WTC11 (cell line): ENCODE results near the gene WDFY4.

Experiments used
- ESRRA ChIP-seq: sonication (generic); formaldehyde crosslinking; IDR thresholded peaks from 2 replicates; pipeline ENCODE4 v1.8.1; 2022; ENCODE audit warnings: mild to moderate bottlenecking, missing genetic modification reagents, borderline replicate concordance
- FOXJ3 ChIP-seq: sonication (generic); formaldehyde crosslinking; IDR thresholded peaks from 2 replicates; pipeline ENCODE4 v1.9.0; 2021; ENCODE audit warnings: missing genetic modification reagents, mild to moderate bottlenecking, borderline replicate concordance
- IRF2 ChIP-seq: sonication (generic); formaldehyde crosslinking; IDR thresholded peaks from 2 replicates; pipeline ENCODE4 v1.8.0; 2022; ENCODE audit warnings: low read depth, missing genetic modification reagents, borderline replicate concordance
- JAZF1 ChIP-seq: fragments of 250-450 bp; sonication (Bioruptor Pico); IDR thresholded peaks from 2 replicates; pipeline ENCODE4 v1.9.0; 2021; ENCODE audit warnings: moderate library complexity, mild to moderate bottlenecking, inconsistent platforms
- TEAD4 ChIP-seq: sonication (generic); formaldehyde crosslinking; IDR thresholded peaks from 2 replicates; pipeline ENCODE4 v1.8.0; 2022; ENCODE audit warnings: mild to moderate bottlenecking, missing genetic modification reagents
- ZNF121 ChIP-seq: sonication (generic); formaldehyde crosslinking; IDR thresholded peaks from 2 replicates; pipeline ENCODE4 v1.8.0; 2023; ENCODE audit warnings: missing genetic modification reagents
- ZNF317 ChIP-seq: sonication (generic); formaldehyde crosslinking; IDR thresholded peaks from 2 replicates; pipeline ENCODE4 v1.8.1; 2023; ENCODE audit warnings: low read depth, mild to moderate bottlenecking, moderate library complexity, missing genetic modification reagents, borderline replicate concordance
- TF ChIP-seq, protein P1 (sequence below): sonication (generic); formaldehyde crosslinking; IDR thresholded peaks from 2 replicates; pipeline ENCODE4 v1.8.0; 2022; ENCODE audit warnings: mild to moderate bottlenecking, missing genetic modification reagents
- TF ChIP-seq, protein P2 (sequence below): fragments of 200-600 bp; IDR thresholded peaks from 2 replicates; pipeline ENCODE4 v1.8.0; 2022; ENCODE audit warnings: antibody characterized with exemption
- TF ChIP-seq, protein P3 (sequence below): sonication (generic); formaldehyde crosslinking; IDR thresholded peaks from 2 replicates; pipeline ENCODE4 v1.8.0; 2022; ENCODE audit warnings: mild to moderate bottlenecking, missing genetic modification reagents
- TF ChIP-seq, protein P4 (sequence below): sonication (generic); formaldehyde crosslinking; IDR thresholded peaks from 2 replicates; pipeline ENCODE4 v1.8.1; 2022; ENCODE audit warnings: low read depth, mild to moderate bottlenecking, moderate library complexity, missing genetic modification reagents, borderline replicate concordance
- TF ChIP-seq, protein P5 (sequence below): fragments of 250-450 bp; sonication (Bioruptor Pico); IDR thresholded peaks from 2 replicates; pipeline ENCODE4 v1.9.0; 2021; ENCODE audit warnings: mild to moderate bottlenecking
- TF ChIP-seq, protein P6 (sequence below): fragments of 250-450 bp; sonication (Bioruptor Pico); IDR thresholded peaks from 2 replicates; pipeline ENCODE4 v2.1.2; 2022; ENCODE audit warnings: mild to moderate bottlenecking, moderate library complexity
- TF ChIP-seq, protein P7 (sequence below): sonication (generic); formaldehyde crosslinking; conservative IDR thresholded peaks from 2 replicates; pipeline ENCODE4 v1.8.1; 2023; ENCODE audit warnings: mild to moderate bottlenecking, low read depth, missing genetic modification reagents, moderate library complexity

DNA sequence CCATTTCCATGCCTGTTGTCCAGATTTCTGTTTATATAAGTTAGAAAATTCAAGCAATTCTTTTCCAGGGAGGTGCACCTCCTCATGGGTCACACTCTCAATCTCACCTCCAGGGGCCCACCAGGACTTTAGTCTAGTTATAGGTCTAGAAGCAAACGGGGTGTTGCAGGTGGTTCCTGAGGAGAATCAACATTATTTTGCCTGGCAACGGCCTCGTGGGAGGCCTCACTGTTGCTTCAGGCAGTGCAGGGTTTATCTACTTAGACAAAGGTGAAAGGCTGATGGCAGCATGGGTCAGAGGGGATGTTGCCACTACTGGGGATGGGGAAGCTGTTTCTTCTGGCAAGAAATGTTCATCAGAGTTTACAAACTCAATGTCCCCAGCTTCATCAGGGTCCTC, 311.7 kb downstream of the WDFY4 start:
- TF ChIP-seq, protein P1, sequence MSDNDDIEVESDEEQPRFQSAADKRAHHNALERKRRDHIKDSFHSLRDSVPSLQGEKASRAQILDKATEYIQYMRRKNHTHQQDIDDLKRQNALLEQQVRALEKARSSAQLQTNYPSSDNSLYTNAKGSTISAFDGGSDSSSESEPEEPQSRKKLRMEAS (CRISPR knock-in tag), result no peak
- TF ChIP-seq, protein P2, sequence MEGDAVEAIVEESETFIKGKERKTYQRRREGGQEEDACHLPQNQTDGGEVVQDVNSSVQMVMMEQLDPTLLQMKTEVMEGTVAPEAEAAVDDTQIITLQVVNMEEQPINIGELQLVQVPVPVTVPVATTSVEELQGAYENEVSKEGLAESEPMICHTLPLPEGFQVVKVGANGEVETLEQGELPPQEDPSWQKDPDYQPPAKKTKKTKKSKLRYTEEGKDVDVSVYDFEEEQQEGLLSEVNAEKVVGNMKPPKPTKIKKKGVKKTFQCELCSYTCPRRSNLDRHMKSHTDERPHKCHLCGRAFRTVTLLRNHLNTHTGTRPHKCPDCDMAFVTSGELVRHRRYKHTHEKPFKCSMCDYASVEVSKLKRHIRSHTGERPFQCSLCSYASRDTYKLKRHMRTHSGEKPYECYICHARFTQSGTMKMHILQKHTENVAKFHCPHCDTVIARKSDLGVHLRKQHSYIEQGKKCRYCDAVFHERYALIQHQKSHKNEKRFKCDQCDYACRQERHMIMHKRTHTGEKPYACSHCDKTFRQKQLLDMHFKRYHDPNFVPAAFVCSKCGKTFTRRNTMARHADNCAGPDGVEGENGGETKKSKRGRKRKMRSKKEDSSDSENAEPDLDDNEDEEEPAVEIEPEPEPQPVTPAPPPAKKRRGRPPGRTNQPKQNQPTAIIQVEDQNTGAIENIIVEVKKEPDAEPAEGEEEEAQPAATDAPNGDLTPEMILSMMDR, result no peak
- TF ChIP-seq ZNF121 (no peak), ESRRA (CRISPR knock-in tag) (no peak), TEAD4 (CRISPR knock-in tag) (no peak), ZNF317 (CRISPR knock-in tag) (no peak), IRF2 (CRISPR knock-in tag) (no peak), JAZF1 (CRISPR knock-in tag) (no peak), FOXJ3 (CRISPR knock-in tag) (no peak)
- TF ChIP-seq, protein P3, sequence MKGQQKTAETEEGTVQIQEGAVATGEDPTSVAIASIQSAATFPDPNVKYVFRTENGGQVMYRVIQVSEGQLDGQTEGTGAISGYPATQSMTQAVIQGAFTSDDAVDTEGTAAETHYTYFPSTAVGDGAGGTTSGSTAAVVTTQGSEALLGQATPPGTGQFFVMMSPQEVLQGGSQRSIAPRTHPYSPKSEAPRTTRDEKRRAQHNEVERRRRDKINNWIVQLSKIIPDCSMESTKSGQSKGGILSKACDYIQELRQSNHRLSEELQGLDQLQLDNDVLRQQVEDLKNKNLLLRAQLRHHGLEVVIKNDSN (CRISPR knock-in tag), result no peak
- TF ChIP-seq, protein P4, sequence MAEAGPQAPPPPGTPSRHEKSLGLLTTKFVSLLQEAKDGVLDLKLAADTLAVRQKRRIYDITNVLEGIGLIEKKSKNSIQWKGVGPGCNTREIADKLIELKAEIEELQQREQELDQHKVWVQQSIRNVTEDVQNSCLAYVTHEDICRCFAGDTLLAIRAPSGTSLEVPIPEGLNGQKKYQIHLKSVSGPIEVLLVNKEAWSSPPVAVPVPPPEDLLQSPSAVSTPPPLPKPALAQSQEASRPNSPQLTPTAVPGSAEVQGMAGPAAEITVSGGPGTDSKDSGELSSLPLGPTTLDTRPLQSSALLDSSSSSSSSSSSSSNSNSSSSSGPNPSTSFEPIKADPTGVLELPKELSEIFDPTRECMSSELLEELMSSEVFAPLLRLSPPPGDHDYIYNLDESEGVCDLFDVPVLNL (CRISPR knock-in tag), result no peak
- TF ChIP-seq, protein P5, sequence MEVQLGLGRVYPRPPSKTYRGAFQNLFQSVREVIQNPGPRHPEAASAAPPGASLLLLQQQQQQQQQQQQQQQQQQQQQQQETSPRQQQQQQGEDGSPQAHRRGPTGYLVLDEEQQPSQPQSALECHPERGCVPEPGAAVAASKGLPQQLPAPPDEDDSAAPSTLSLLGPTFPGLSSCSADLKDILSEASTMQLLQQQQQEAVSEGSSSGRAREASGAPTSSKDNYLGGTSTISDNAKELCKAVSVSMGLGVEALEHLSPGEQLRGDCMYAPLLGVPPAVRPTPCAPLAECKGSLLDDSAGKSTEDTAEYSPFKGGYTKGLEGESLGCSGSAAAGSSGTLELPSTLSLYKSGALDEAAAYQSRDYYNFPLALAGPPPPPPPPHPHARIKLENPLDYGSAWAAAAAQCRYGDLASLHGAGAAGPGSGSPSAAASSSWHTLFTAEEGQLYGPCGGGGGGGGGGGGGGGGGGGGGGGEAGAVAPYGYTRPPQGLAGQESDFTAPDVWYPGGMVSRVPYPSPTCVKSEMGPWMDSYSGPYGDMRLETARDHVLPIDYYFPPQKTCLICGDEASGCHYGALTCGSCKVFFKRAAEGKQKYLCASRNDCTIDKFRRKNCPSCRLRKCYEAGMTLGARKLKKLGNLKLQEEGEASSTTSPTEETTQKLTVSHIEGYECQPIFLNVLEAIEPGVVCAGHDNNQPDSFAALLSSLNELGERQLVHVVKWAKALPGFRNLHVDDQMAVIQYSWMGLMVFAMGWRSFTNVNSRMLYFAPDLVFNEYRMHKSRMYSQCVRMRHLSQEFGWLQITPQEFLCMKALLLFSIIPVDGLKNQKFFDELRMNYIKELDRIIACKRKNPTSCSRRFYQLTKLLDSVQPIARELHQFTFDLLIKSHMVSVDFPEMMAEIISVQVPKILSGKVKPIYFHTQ (CRISPR knock-in tag), result no peak
- TF ChIP-seq, protein P6, sequence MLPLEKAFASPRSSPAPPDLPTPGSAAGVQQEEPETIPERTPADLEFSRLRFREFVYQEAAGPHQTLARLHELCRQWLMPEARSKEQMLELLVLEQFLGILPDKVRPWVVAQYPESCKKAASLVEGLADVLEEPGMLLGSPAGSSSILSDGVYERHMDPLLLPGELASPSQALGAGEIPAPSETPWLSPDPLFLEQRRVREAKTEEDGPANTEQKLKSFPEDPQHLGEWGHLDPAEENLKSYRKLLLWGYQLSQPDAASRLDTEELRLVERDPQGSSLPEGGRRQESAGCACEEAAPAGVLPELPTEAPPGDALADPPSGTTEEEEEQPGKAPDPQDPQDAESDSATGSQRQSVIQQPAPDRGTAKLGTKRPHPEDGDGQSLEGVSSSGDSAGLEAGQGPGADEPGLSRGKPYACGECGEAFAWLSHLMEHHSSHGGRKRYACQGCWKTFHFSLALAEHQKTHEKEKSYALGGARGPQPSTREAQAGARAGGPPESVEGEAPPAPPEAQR, result no peak
- TF ChIP-seq, protein P7, sequence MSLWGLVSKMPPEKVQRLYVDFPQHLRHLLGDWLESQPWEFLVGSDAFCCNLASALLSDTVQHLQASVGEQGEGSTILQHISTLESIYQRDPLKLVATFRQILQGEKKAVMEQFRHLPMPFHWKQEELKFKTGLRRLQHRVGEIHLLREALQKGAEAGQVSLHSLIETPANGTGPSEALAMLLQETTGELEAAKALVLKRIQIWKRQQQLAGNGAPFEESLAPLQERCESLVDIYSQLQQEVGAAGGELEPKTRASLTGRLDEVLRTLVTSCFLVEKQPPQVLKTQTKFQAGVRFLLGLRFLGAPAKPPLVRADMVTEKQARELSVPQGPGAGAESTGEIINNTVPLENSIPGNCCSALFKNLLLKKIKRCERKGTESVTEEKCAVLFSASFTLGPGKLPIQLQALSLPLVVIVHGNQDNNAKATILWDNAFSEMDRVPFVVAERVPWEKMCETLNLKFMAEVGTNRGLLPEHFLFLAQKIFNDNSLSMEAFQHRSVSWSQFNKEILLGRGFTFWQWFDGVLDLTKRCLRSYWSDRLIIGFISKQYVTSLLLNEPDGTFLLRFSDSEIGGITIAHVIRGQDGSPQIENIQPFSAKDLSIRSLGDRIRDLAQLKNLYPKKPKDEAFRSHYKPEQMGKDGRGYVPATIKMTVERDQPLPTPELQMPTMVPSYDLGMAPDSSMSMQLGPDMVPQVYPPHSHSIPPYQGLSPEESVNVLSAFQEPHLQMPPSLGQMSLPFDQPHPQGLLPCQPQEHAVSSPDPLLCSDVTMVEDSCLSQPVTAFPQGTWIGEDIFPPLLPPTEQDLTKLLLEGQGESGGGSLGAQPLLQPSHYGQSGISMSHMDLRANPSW, result no peak
